Esophagus squamous epithelium (tissue), 4 donors: ENCODE measurements around the gene FN1.

Experiments
- CTCF ChIP-seq, 6 experiments: fragments of 450-650 bp in 4 of 6; fragments of 200-600 bp in 2 of 6; sonication (generic) in 2 of 6; IDR thresholded peaks; one replicate each; pipeline ENCODE4 v1.5.1; 2016 to 2019; ENCODE audit warnings: antibody characterized with exemption in 6 of 6, mild to moderate bottlenecking in 4 of 6, moderate library complexity in 4 of 6
- POLR2A ChIP-seq, 4 donors: fragments of 450-650 bp; IDR thresholded peaks; one replicate each; pipeline ENCODE4 v1.6.1; 2017; ENCODE audit warnings: antibody characterized with exemption in 4 of 4, mild to moderate bottlenecking in 4 of 4, moderate library complexity in 3 of 4

GRCh38 chr2:215439980-215440512, 4.2 kb upstream of the FN1 start:
- TF ChIP-seq CTCF (IDR thresholded peaks at IDR 0.05) (no peak), POLR2A (IDR thresholded peaks at IDR 0.05) (no peak)
